ENCODE data around the gene IFNW1.

Gene IFNW1

GRCh38 chr9:21110708-21111576 lies 30.7 kb downstream of the IFNW1 start:
- peak; percentile 53 for DNase-seq (ENCODE audit: low spot score)
- FAIRE-seq = peak; percentile 66

- FAIRE-seq (no peak), DNase-seq (ENCODE audit: low spot score) (no peak)
Measured at GRCh38 chr9:21104787-21105186, 36.8 kb downstream of the IFNW1 start.

DNA sequence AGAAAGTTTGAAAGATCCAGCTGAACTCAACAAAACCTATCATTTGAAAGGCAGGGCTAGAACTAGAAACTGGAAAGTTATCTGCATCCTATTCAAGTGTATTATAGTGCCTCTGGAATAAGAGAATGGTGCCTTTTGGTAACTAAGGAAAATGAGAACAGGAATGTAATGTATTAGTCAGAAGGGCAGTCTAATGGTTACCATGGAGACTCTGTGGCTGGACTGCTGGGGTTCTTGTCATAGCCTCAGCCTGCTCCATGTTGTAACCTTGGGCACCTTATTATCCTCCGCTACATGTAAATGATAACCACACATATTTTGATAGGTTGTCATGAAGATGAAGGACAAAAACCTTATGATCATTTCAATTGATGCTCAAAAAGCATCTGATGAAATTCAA lies 39.3 kb downstream of the IFNW1 start:
- DNase-seq (ENCODE audit: low spot score) = no peak
- no peak for FAIRE-seq

GRCh38 chr9:21097817-21098216 lies 43.8 kb downstream of the IFNW1 start:
- FAIRE-seq = no peak

GRCh38 chr9:21096901-21097255 lies 44.8 kb downstream of the IFNW1 start:
- DNase-seq (ENCODE audit: low spot score) (no peak), FAIRE-seq (no peak)

More at GRCh38 chr9:21097817-21098216, 43.8 kb downstream of the IFNW1 start:
- DNase-seq (ENCODE audit: low spot score) = no peak

- DNase-seq (ENCODE audit: low spot score) = no peak
Measured at GRCh38 chr9:21096172-21096900, 45.3 kb downstream of the IFNW1 start.

GRCh38 chr9:21095561-21095960 lies 46.1 kb downstream of the IFNW1 start:
- DNase-seq (ENCODE audit: low spot score) (no peak), FAIRE-seq (no peak)

More at GRCh38 chr9:21096172-21096900, 45.3 kb downstream of the IFNW1 start:
- no peak for FAIRE-seq
